ENCODE results near the gene RSPH3.

DNA sequence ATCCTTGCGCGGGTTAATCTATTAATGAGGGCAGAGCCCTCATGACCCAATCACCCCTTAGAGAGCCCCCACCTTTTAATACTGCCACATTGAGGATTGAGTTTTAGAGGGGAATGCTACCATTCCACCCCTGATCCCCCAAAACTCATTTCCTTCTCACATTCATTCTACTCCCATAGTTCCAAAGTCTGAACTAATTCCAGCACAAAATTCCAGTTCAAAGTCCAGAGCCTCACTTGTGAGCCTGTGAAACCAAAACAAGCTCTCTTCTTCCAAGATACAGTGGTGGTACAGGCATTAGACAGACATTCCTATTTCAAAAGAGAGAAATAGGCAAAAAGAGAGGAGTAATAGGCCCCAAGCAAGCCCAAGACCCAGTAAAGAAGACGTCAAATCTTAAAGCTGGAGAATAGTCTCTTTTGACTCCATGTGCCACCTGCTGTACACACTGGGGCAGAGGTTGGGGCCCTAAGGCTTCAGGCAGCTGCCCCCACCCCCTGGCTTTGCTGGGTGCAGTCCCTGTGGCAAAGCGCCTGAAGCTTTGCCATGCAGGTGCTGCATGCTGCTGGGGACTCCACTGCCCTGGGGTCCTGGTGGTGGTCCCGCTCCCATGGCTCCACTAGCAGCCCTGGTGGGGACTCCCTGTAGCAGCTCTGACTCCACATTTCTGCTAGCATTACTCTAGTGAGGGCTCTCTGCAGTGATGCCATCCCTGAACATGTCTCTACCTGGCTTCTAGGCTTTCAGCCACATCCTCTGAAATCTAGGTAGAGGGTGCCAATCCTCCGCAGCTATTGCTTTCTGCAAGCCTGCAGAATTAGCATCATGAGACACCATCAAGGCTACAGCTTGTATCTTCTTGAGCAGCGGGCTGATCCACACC is 41.3 kb downstream of the RSPH3 start:
- peak; percentile 52 for TF ChIP-seq CTCF (IDR thresholded peaks at IDR 0.05; ENCODE audit: low read depth, low read length, poor library complexity, severe bottlenecking)
- no peak for TF ChIP-seq EZH2phosphoT487 (IDR thresholded peaks at IDR 0.05; ENCODE audit: borderline replicate concordance, low read length)
